Neuron (in vitro differentiated cells): ENCODE data around the gene SCUBE1.

Source experiments
- H2AFZ ChIP-seq: one replicate; pipeline ENCODE4 v1.6.1; 2013; ENCODE audit warnings: low read depth, mild to moderate bottlenecking, inconsistent platforms, low read length, moderate library complexity
- H3K27me3 ChIP-seq: one replicate; pipeline ENCODE4 v1.6.1; 2013; ENCODE audit warnings: low read length; ENCODE audit not compliant: insufficient read depth
- H3K36me3 ChIP-seq: one replicate; pipeline ENCODE4 v1.6.1; 2013; ENCODE audit warnings: low read length; ENCODE audit not compliant: insufficient read depth
- H3K4me1 ChIP-seq: one replicate; pipeline ENCODE4 v1.6.1; 2013; ENCODE audit warnings: low read length; ENCODE audit not compliant: insufficient read depth
- H3K4me3 ChIP-seq: 2 replicates; pipeline ENCODE4 v1.5.1; 2013; ENCODE audit warnings: mild to moderate bottlenecking, low read length, moderate library complexity
- H3K9me3 ChIP-seq: one replicate; pipeline ENCODE4 v1.6.1; 2013; ENCODE audit warnings: low read length

SCUBE1 gene

DNA sequence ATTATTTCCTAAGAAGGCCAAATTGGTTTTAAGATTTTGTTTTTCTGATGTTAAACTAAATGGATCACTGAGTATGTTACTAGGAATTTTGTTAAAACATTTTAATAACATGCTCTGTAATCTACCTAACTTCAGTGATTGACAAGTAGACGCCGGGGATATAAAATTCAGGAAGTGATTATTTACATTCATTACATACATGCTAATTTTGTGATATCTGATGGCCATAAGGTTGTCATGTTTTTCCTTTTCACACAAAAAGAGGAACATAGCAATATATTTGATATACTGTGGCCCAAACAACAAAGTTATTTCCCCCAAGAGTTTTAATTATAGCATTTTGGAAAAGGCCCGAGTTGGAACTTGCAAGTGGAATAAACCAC, 12.1 kb downstream of the SCUBE1 start:
- Histone ChIP-seq H3K4me3 (no peak overlapping the region), H2AFZ (no peak overlapping the region)

DNA sequence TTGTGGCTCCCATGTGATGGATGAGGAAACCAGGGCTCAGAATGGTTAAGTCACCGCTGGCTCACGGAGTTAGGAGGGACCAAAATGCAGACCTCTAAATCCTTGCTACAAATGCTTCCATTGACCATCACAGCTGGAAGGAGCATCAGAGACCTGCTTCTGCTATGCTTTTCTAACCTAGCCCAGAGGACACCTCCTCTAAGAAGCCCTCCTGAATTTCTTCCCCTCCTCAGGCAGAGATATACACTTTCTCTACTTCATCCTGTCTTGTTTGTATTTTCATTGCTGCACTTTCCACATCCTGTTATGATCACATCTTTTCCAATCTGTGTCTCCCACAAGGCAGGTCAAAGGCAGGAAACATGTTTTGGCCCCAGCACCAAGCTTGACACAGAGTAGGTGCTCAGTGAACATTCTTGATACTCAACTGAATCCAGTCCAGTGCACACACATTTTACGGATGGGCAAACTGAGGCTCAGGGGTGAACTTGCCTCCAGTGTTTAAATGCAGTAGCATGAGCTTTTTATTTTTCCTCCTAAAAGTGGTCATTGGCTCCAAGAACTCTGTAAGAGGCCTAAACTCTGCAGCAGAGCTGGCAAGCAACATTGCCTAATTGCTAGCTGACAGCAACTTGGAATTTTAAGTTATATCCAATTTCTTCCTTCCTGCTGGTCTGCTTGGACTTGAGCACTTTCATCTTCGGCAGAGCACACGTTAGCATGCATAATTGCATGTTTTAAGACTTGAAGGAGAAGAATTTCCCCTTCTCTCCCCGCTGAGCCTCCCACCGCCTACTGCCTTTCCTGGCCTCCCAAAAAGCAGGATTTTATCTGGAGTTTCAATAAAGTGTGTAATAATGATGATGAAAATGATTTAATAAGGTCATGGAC, 12.7 kb downstream of the SCUBE1 start:
- no peak overlapping the region for H3K4me3 ChIP-seq
- H3K36me3 ChIP-seq: no peaks in the 10 kb centered on the region
- H3K4me1 ChIP-seq: peaks cover 18% of the 10 kb centered on the region
- no peaks in the 10 kb centered on the region for H3K9me3 ChIP-seq
- H2AFZ ChIP-seq: no peak overlapping the region
- peaks cover 2% of the 10 kb centered on the region for H3K27me3 ChIP-seq

More for the DNA sequence above, 12.1 kb downstream of the SCUBE1 start:
- Histone ChIP-seq H3K9me3 (no peaks in the 10 kb centered on the region), H3K27me3 (peaks cover 2% of the 10 kb centered on the region), H3K4me1 (peaks cover 16% of the 10 kb centered on the region), H3K36me3 (no peaks in the 10 kb centered on the region)

DNA sequence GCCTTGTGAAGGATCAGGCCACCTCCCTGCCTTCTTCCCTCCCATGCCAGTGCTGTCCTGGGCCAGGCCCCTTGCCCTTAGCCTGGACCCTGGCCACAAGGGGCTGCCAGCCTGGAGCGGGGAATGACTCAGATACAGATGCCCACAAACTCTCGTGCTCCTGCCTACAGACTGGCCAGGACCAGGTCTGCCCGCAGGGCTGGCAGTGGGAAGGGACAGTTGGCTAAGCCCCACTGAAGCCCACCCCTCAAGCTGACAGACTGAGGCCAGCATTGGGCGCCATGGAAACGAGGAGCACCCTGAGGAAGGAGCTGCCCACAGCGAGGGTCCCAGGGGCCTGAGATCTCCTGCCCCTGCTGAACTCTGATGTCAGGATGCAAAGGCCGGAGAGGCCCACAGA, 14.1 kb downstream of the SCUBE1 start:
- Histone ChIP-seq H3K4me1 (peaks cover 18% of the 10 kb centered on the region), H3K27me3 (peaks cover 2% of the 10 kb centered on the region), H3K4me3 (no peak overlapping the region), H2AFZ (no peak overlapping the region), H3K36me3 (no peaks in the 10 kb centered on the region), H3K9me3 (no peaks in the 10 kb centered on the region)

DNA sequence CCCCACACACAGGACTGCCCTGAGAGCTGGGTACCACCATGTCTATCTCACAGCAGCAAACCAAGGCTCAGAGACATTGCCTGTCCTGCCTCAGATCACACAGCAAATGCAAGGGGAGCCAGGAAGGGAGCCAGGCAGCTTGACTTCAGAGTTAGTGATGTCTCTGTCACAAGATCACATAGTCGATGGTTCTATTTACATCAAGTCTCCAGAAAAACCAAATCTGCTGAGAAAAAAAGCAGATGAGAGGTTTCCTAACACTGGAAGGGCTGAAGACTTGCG, 16.1 kb downstream of the SCUBE1 start:
- Histone ChIP-seq H3K4me1 (peaks cover 18% of the 10 kb centered on the region), H3K27me3 (peaks cover 2% of the 10 kb centered on the region), H2AFZ (no peak overlapping the region), H3K36me3 (no peaks in the 10 kb centered on the region), H3K4me3 (no peak overlapping the region), H3K9me3 (no peaks in the 10 kb centered on the region)

DNA sequence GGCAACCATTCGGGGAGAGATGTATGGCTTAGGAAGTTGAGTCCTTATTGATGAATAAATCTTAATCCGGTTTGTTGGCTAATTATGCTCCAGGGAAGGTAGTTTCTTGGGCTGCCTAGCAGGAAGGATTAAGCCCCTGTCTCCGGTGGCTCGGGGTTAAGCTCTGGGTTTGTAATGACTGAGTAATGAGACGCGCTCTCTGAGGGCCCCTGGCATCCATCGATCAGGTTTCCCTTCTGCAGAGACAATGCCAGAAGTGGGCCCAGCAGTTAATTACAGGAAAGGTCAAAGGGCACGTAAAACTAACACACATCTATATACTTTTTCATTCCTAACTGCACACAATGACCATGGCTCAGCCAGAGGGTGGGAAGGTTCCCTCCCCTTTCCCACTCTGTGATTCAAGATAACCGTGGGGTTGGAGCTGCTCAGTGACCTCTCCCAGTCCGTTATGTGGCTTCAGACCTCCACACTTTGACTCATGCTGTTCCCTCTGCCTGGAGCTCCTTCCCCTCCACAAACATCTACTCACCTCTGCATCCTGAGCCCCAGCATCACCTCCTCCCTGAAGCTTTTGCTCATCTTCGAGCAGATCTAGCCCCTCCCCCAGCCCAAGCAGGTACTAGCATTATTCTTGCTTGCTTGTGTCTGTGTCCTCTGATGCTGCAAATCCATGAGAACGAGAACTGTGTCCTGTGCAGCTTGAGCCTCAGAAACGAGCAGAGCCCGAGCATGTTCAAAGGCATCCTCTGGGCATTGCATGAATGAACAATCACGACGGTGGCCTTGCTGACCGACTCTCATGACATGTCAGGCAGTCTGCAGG, 16.6 kb downstream of the SCUBE1 start:
- Histone ChIP-seq H3K9me3 (no peaks in the 10 kb centered on the region), H3K4me1 (peaks cover 18% of the 10 kb centered on the region), H3K27me3 (no peaks in the 10 kb centered on the region), H2AFZ (no peak overlapping the region), H3K36me3 (no peaks in the 10 kb centered on the region), H3K4me3 (no peak overlapping the region)

DNA sequence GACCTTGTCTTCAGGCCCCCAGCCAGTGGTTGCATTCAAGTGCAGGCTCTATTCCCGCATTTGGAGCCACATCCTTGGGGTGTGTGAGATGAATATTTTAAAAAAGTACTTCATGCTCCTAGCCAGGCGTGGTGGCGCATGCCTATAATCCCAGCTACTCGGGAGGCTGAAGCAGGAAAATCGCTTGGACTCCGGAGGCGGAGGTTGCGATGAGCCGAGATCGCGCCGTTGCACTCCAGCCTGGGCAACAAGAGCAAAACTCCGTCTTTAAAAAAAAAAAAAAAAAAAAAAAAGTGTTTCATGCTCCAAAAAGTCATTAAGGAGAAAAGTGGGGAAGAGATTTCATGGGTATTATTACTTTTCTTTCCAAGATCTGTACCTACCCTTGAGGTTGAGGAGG, 18.0 kb downstream of the SCUBE1 start:
- Histone ChIP-seq H3K36me3 (no peaks in the 10 kb centered on the region), H3K9me3 (no peaks in the 10 kb centered on the region), H3K4me3 (no peak overlapping the region), H3K4me1 (peaks cover 18% of the 10 kb centered on the region), H3K27me3 (no peaks in the 10 kb centered on the region), H2AFZ (no peak overlapping the region)

DNA sequence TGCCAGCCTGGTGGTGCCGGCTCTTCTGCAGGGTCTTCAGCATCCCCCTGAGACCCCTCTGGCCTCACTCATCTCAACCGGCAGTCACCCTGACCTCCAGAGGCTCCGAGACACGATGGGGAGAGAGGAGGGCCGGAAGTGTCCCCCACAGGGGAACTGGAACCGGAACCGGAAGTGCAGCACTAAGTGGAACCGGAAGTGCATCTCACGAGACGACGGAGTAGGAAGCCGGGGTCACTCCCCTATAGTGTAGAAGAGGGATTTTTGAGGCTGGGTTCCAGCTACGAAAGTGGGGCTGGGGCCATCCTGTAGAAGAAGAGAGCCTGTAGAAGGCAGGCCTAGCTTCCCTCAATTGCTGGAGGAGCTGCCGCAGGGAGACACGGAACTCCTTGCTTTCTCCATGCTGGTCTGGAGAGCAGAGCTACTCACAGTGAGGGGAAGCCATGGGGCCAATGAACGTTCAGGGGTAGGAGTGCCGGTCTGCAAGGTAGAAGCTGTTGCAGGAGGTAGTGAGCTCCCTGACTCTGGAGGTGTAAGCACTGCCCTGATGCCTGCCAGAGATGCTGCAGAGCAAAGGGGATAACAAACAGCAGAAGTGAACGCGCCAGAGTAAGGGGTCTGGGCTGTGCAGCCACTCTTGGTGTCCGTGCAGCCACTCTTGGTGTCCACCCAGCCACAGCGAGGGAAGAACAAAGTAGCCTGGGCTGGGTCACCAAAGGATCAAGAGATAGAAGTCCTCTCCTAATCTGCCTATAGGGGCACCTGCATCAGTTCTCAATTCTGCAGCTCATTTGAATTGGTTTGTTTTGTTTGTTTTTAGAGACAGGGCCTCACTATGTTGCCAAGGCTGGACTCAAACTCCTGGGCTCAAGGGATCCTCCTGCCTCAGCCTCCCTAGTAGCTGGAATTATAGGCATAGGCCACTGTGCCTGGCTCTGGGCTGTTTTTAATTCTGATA, 21.9 kb downstream of the SCUBE1 start:
- Histone ChIP-seq H3K27me3 (no peaks in the 10 kb centered on the region), H3K9me3 (no peaks in the 10 kb centered on the region), H3K36me3 (no peaks in the 10 kb centered on the region), H3K4me3 (no peak overlapping the region), H3K4me1 (peaks cover 4% of the 10 kb centered on the region), H2AFZ (no peak overlapping the region)

DNA sequence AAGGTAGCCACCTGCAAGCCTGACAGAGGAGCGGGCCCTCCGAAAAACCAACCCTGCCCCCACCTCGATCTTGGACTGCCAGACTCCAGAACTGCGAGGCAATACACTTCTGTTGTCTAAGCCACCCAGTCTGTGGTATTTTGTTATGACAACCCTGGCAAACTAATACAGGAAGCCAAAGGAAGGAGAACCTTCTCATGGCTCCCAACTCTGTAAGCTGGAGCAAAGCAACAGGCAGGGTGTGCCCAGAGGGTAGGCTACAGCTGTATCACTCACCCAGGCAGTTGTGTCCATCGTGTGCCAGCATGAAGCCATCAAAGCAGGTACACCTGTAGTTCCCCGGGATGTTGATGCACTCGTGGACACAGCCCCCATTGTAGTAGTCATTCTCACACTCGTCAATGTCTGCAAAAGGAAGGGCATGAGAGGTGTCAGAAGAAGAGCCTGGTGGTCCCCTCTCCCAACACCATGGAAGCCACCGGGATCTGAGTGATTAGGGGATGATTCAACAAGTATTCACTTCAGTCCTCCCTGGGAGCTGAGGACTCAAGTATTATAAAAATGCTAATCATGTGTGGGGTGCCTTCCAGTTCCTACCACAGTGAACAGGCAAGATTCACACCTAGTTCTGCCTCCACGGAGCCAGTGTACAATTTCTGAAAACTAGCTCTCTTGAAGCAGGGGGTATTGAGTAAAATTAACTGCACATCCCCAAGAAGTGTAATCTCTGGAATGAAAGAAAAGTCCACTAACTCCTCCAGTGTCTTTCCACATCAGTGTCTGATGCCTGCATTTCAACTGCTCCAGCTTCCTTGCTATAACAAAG, 23.3 kb downstream of the SCUBE1 start:
- Histone ChIP-seq H3K9me3 (no peaks in the 10 kb centered on the region), H3K27me3 (no peaks in the 10 kb centered on the region), H2AFZ (no peak overlapping the region), H3K4me1 (no peaks in the 10 kb centered on the region), H3K36me3 (no peaks in the 10 kb centered on the region), H3K4me3 (no peak overlapping the region)

DNA sequence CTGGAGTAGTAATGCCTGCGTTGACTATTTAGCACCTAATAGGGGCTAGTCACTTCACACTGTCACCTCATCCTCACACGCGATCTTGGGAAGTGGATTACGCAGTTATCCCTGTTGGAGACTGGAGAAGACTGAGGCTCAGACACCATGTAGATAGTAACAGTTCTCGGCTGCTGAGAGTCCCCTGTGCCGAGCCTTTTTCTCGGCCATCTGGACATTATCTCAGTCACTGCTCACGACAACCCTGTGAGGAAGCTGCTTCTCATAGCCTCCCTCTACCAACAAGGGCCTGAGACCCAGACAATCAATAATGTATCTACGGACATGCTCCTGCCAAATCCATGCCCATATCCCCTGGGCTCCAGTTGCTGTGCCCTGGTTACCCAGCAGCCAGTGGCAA, 25.9 kb downstream of the SCUBE1 start:
- no peaks in the 10 kb centered on the region for H3K9me3 ChIP-seq
- no peaks in the 10 kb centered on the region for H3K27me3 ChIP-seq
- H3K4me1 ChIP-seq: no peaks in the 10 kb centered on the region
- no peak overlapping the region for H2AFZ ChIP-seq
- no peaks in the 10 kb centered on the region for H3K36me3 ChIP-seq
- H3K4me3 ChIP-seq: no peak overlapping the region

DNA sequence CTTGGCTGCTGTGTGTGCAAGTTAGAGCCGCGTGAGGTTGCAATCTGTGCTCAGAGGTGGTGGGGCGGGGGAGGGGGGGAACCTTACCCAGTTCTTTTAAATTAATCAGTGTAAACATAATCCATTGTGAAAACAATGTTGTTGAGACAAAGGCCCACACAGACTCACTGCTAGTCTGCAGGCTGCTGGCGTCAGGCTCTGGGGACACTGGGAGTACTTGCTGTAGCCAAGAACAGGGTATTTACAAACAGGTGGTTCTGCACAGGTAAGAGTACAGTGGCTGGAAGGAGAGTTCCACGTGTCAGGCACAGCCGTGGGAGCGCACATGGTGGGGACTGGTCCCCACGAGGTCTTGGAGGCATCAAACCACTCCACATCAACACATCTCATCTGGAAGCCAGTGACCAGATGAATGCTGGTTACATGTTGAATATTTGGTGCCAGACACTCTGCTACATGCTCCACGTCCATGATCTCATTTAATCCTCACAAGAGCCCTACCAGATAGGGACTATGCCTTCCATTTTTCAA, 27.4 kb downstream of the SCUBE1 start:
- no peak overlapping the region for H3K4me3 ChIP-seq
- no peaks in the 10 kb centered on the region for H3K27me3 ChIP-seq
- H3K36me3 ChIP-seq: no peaks in the 10 kb centered on the region

DNA sequence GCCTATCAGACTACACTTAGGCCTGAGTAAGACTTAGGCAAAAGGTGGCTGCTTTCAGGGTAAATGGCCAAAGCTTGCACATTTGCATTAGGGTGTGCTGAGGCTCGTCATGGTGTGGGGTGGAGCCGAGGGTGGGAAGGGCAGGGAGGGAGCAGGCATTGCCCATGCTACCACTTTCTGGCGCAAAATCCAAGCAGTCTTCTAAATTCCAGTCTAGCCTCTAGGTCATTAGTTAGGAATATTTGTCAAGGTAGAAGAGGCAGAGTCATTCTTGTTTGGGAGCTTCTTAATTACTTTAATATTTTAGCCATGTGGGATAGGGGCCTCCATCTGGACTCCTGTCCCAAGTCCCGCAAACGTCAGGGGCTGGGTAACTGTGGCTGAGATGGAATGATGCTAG, 28.6 kb downstream of the SCUBE1 start:
- H3K36me3 ChIP-seq: no peaks in the 10 kb centered on the region
- H3K27me3 ChIP-seq: no peaks in the 10 kb centered on the region
- H3K4me1 ChIP-seq: no peaks in the 10 kb centered on the region
- no peak overlapping the region for H2AFZ ChIP-seq
- no peaks in the 10 kb centered on the region for H3K9me3 ChIP-seq
- no peak overlapping the region for H3K4me3 ChIP-seq

More for the DNA sequence above, 27.4 kb downstream of the SCUBE1 start:
- no peak overlapping the region for H2AFZ ChIP-seq
- no peaks in the 10 kb centered on the region for H3K4me1 ChIP-seq
- no peaks in the 10 kb centered on the region for H3K9me3 ChIP-seq

DNA sequence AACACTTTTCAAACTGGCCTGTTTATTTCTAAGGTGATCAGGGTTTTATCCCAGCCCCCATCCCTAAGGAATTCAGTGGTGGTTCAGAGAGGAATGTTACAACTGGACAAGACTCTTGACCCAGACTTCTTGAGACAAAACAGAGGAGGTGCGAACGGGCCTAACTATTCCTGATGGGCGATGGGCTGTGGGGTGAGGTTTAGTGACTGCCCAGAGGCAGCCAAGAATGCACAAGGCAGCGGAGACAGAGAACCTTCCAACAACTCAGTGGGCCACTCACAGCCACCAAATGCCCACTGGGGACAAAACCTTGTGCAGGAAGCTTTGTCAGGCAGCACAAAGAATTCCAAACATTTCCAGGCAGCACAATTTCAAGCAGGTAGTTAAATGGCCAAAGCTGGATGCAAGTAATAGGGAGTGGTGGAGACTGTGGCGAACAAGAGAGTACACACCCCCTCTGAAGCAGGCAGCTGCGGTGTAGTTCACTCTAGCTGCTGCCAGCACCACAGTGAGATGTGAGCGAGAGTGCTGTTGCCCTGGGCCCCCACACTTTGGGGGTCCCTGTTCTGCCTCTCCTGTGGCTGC, 29.2 kb downstream of the SCUBE1 start:
- no peak overlapping the region for H3K4me3 ChIP-seq
- no peak overlapping the region for H2AFZ ChIP-seq
- no peaks in the 10 kb centered on the region for H3K36me3 ChIP-seq
- no peaks in the 10 kb centered on the region for H3K9me3 ChIP-seq
- H3K4me1 ChIP-seq: no peaks in the 10 kb centered on the region
- H3K27me3 ChIP-seq: no peaks in the 10 kb centered on the region
